GM20431 (cell line): ENCODE measurements around the gene BLCAP.

Source experiments
- in situ Hi-C: fragments of 300-500 bp; cut with MseI, MboI; formaldehyde crosslinking; loops from one replicate; pipeline ENCODE4 v1.15.0; 2020; ENCODE audit warnings: low sequenced_read_pairs; ENCODE audit not compliant: unreplicated experiment

The BLCAP gene

DNA sequence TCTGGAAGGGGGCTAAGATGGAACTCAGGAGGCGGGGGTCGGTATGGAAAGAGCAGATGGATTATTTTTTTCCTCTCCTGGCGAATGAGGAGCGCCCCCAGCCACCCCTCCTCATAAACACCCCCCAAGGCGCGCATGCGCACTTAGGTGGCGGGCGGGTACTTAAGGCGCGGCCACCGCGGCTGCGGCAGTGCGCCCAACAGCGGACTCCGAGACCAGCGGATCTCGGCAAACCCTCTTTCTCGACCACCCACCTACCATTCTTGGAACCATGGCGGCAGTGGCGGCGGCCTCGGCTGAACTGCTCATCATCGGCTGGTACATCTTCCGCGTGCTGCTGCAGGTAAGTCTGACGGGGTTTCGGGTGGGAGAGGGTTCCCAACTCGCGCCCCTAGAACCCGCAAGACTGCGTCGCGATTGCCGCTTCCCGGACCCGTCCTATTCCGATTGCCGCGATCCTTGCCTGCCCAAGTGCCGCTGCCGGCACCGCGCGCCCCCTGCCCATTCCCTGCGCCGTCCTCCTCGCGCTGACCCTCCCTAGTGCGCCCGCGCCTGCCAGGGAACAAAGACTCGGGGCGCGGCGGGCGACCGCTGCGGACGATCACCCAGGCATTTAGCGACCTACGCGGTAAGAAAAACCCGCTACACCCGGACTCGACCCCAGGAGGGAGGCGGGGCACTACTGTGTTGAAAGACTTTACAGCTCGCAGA lies 6.5 kb downstream of the BLCAP start, which contains the start of gene NNAT:
Gene NNAT (plus strand): TSS at position 190 of the 711 bp plus-strand sequence. CDS start 82 bp downstream, at position 272.
- in situ Hi-C loops, result loop anchor here (10.0 kb wide), 1 partner anchor 126 kb away; no protein-coding TSS in a partner anchor

DNA sequence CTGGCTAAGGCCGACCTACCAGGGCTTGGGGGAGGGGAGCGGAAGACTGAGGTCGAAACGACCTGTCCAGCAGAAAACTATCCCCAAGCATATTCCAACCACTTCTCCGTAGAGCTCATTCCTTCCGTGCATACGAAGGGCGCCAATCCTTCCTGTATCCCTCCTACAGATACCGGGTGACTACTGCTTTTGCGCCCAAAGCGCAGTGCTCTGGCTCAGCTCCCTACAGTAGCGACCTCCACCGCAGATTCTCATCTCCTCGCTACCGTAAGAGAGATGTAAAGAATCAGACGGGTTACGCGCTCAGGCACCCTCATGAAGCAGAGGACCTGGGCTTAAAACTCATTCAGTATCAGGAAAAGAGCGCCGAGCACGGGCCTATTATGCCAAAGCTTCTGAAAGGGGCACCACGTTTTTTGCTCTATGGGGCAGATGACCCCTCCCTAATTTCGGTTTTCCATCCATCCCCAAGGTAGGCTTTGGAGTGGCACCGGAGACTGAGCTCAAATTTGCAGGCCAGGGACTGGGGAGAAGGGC lies 7.2 kb downstream of the BLCAP start:
- in situ Hi-C loops, result loop anchor here (10.0 kb wide), 1 partner anchor 126 kb away; no protein-coding TSS in a partner anchor

DNA sequence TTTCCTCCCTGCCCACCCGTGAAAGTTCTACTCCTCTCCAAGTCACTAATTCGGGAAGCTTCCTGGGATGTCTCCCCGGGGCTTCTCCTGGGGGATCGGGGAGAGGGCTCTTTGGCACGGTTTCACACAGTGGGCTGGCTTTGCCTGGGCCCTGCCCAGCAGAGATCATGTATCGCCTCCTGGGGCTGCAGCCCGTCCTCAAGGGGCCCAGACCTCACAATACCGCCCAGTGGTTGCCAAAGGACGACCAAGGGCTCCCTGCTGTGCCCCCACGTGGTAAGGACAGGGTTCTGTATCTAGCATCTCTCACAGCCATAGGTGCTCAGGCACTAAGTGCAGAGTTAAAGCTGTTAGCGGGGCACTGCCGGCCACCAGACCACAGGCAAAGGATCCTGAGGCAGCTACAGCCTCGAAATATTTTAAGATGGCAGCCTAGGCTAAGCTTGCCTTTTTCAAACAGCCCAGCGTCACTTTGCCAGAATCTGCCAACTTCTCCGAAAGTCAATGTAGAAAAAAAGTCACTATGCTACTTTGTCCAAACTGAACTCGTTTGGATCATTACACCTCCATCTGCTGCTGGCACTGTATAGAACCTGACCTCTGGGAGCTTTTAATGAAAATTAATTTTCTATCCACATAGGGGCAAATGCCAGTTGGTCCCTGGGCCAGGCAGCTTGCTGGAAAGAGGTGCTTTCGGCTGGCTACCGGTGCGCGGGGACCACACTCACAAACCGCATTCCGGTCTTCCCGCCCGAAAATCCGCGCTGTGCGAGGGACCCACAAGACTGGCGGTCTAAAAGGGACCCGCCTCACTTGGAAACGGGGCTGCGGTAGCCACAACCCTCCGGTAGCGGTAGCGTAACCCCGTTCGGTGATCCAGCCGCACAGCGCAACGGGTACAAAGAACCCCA lies 7.9 kb downstream of the BLCAP start:
- in situ Hi-C loops, result loop anchor here (10.0 kb wide), 1 partner anchor 125 kb away; no protein-coding TSS in a partner anchor

DNA sequence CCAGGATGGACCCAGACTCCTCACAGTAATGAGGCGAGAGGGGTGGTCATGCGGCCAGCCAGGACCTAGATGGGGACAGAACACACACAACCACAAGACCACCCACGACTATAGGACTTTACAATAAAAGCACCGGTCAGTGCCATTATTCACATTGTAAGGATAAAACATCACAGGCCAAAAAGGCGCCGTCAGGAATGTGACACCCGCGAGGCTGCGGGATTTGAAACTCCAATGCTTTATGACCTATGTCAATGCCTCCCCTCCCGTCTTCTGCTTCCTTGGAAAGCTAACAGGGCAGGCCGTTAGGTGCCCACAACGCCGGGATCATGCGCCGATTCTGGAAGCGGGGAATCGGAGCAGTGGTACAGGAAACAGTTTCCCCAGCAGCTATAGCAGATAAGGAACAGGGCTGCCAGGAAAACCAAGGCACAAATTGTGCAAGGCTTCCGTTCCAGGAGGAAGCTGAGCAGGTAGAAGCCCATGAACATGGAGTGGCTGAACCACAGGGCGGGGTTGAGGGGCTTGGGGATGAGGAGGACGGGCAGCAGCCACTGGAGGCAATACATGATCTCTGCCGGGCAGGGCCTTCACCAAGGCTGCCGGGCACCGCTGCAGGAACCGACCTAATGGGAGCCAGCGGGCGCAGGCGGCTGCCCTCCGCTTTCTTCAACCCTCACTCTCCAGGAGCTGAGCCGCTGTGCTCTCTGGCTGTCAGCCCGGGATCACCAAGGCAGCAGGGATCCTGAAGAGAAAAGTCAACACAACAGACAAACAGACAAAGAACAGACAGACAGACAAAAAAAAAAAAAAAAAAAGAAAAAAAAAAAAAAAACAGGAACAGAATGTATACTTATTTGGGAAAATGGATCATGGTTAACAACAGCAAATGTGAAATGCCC lies 8.8 kb downstream of the BLCAP start:
- in situ Hi-C loops, result no loop called here

DNA sequence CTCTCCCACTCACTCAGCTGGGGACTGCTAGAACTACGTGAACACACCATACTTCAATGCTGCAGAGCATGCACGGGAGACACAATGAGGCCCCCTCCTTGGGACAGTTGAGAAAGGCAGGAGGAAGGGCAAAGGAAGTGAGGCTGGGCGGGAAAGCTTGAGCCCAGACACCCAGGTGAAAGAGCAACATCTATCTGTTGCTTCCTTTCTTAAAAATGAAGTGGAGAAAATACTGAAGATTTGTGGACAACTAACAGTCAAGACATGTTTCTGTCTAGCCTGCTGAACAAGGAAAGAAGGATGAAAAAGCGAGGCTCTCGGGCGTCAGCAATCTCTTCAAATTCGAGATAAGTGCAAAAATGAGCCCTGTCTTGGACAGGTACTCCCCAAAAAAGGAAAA lies 9.6 kb downstream of the BLCAP start:
- in situ Hi-C loops, result no loop called here

DNA sequence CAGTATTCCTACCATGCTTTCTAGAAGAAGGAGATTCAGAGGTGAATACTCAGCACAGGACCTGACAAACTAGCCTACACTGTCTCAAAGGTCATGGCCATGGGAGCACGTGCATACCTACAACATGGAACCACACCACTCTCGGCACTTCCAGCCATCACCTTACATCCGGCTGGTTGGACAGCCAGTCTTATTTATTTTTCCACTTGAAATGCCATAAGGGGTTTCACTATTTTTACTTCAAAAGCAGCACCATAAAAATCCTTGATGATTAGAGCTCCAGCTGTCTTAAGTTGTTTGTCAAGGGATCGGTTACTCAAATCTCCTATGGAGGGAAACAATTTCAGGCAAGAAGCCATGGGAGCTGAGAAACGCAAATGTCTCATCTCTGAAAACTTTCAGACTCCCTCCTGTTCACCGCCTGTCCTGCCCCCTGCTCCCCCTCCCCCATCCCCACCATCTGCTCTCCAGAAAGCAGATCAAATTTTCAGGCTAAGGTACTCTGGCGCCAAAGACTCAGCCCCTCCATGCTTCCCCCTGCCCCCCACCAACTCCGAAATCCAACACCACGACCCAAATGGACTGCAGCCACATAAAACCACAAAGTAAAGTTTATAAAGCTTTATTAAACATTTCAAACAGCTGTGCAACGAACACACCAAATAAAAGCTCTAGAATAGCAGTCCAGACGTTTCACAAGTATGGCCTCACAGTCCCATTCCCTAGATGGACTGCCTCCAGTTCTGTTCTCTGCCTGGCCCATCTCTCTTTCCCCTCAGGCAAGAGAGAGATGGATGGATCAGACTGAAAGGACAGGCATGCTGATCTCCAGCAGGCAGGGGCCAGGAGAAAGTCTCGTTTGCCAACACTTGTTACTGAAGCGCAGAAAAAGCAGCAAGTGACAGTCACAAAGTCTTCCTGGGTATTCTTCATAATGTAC lies 10.6 kb downstream of the BLCAP start:
- in situ Hi-C loops, result no loop called here

DNA sequence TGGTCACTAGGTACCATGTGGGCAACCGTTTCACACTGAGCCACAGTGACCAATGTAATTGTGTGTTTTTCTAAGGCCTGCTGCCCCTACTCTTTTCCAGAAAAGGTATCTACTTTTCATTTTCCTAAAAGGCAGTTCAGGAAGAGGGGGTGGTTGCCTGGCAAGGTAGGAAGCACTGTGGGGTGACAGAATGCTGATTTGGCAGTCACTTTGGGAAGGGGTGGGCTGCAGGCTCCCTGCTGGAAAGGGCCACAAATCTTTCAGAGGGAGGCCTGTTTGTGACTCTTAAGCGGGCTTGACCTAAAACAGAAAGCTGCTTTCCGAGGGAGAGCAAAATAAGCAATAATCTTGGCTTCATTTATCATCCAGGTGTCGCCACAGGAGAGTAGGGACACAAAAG lies 11.8 kb downstream of the BLCAP start:
- in situ Hi-C loops, result no loop called here

DNA sequence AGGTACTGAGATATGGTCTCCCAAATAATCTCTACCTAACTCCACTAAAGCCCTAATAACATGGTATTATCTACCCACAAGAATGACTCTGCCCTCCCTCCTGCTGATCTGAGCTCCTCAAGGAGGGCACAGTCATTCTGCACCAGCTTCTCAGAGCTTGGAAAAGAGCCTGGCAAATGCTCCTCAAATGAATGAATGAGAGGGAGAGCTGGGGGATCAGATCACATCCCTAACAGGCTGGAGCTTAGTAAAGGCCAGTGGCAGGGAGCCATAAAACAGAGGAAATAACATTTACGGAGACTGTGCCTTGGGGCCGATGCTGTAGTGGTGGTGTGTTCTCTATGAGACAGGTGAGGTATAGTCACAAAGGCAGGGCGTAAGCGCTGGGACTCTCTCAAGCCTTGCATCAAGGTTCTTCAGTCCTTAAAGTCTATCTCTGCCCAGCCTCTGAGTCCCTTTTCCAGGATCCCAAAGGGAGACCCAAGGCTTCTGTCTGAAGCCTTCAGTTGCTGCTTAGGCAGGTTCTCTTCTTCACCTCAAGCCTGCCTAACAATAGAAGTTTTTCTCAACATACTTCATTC lies 13.8 kb downstream of the BLCAP start:
- in situ Hi-C loops, result no loop called here

DNA sequence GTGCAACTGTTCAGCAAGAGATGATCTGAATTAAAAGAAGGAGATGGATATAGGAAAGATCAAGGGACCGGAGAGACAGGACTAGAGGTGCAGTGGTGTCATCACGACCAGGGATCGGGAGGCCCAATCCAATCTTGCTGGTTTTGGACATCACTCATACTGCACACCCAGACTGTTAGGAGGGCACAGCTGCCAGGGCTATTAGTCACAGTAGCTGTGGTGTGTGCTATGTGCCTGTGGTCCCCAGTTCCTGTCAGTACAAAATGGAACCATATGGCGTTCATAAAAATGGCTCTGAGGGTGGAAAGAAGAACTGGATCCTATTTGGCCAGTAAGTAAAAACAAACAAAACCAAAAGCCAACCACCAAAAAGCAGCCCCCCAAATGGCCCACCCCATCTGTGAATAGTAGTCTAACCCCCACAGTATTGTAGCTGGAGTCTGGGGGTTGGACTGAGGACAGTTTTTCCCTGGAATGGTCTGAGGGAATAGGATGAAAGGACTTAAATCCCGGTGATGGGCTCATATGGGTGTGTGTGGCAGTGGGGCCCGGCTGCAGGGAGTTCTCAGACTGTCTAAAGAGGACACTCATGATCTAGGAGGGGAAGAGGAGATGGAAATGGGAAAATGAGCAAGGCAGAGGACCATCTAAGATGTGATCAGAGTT lies 15.9 kb downstream of the BLCAP start:
- in situ Hi-C loops, result no loop called here

DNA sequence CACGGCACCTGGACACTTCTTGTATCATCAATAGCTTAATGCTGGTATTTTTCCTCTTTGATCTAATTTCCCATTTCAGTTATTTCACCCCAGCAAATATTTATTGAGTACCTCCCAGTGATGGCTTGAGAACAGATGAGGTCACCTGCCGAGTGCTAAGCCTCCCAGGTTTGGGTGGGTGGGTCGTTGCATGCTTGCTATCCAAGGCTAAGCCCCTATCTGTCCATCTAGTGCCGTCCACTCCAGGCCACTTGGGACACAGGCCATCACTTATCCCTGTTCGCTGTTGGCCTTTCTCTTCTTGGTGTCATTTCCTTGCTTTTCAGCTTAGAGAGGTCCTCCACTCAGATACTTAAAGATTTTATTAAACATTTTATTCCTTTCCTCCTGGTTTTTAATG lies 17.4 kb downstream of the BLCAP start:
- in situ Hi-C loops, result no loop called here

DNA sequence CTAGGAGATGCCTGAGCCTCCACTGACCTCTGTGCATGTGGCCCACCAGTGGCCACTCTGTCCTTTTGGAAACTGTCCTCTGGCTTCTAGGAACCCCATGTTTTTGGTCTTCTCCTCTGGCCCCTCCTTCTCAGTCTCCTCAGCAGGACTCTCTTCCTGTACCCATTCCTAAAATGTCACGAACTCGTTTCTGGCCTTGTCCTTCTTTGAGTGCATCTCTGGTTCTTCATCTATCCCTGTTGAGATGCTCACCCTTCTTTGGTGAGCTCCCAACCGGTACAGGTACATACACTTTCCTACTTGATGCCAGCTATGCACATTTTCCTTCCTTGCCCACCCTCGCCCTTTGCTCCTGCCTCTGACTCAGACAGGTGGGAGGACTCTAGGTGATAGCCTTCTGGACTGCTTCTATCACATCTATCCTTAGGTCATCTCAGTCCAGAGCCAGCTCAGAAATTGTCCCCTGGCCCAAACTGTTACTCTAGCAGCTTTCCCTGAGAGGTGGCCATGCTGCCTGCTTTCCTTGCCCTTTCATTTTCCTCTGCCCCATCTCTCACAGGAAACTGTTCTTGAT lies 21.4 kb downstream of the BLCAP start:
- in situ Hi-C loops, result no loop called here

DNA sequence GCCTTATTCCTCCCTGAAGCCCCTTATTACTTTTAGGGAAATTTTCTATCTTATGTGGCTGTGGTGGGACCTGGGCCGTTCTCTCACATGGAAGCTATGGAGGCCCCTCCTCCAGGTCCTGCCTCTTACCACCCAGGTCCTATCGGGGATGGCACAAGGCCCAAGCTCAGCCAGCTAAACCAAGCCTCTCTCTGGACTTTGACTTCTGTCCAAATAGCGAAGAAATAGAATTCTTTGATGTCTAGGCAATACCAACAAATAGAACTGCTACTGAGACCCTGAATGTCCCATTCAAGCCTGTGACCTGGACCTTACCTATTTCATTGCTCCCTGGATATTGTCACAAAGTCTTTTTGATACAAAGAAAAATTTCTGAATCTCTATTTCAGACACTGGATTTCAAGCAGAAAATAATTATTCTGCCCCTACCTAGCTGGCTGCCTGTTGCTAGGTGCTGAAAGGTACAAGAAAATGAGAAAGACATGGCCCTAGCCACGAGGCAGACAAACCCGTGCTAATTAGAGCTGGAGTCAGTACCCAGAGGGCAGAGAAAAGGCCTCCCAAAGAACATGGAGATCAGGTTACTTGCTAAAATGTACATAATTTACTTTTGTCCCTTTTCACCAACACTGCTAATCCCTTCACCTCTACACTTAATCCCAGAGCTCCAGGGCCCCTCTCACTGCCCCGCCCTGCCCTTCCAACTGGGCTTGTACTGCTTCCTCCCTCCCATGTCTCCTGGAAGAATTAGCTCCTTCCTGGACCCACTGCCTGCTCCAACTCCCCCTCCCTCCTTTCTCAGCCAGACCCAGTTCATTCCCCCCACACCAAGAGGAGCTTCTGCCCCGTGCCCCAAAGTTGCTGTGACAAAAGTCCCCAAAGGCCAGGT lies 22.2 kb downstream of the BLCAP start:
- in situ Hi-C loops, result no loop called here

DNA sequence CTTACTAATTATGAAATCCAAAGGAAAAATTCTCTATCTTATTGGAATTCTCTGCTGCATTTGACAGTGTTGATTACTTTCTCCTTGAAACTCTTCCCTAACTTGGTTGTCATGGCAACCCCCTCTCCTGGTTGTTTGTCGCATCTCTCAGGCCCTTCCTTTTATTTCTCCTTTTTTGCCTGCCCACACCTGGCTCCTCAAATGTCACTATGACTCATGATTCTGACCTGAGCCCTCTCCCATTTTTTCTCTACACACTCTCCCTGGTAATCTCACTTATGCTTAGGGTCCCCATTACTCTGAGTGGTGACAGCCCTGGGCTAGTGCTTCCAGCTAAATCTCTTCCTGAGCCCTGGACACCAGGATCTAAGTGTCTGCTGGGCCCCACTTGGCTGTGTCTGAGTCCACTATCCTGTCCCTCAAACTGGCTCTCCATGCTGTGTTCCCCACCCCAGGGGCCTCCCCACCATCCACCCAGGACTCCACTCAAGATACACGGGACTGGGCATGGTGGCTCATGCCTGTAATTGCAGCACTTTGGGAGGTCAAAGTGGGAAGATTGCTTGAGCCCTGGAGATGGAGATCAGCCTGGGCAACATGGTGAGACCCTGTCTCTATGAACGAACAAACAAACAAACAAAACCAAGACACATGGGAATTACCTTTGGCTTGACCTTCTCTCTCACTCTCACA lies 23.1 kb downstream of the BLCAP start:
- in situ Hi-C loops, result no loop called here

DNA sequence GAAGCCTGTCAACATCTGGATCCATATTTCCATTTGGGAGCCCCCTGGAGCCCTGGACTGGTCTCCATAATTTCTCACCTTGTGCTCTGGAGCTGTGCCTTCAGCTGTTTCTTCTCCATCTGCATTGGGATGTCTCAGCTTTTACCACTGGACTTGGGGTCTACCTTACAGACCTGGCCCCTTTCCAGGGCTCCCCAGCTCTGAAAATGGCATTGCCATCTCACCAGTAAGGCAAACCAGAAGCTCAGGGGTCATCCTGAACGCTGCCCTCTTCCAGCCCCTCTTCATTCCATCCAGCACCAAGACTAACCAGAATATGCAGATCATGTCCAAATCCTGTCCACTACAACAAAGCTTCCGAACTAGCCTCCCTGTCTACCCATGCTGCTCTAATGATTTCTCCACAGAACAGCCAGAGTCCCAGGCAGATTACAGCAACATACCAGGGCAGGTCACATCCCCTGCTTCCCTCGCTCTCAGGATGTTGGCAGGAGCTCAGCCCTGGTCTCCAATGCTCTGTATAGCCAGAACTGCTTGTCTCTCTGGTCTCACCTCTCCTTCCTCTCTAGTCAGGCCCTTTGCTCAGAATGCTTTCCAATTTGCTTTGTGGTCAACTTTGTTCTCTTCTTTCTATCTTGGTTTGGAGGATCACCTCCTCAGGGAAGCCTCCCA lies 24.3 kb downstream of the BLCAP start:
- in situ Hi-C loops, result no loop called here

DNA sequence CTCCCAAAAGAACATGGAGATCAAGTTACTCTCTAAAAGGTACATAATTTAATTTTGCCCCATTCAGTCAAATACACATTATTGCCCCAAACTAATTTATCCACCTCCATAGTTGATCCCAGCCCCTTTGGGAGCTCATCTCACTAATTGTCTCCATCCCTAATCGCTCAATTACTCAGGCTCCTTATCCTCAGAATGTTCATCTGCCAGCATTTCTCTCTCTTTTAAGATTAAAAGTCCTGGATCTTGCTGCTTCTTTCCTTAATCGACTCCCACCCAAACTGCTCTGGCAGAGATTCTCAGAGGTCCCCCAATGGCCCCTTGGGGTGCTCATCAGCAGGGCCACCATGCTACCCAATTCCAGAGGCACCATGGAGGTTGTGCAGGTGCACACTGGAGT lies 25.0 kb downstream of the BLCAP start:
- in situ Hi-C loops, result no loop called here

DNA sequence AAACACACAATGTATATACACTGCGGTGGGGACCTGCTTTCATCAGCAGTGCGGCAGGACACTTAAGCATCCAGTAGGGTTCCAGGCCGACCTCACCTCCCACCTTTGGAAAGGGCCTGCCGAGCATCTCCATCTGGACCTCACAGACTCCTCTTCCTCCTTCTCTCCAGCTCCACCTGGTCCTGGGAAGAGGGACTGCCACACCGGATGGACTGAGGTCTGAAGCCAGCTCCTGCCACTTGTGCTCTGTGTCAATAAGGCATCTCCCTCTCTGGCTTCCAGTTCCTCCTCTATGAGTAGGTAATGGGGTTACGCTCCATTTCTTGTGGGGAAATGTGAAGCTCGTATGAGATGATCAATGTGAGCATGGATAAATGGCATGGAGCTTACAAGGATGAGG lies 25.7 kb downstream of the BLCAP start:
- in situ Hi-C loops, result no loop called here
